Left ventricle myocardium superior (tissue), 1 donor: ENCODE data around the gene C21orf91. TPM values are rescaled to one million over a fixed set of nuclear protein-coding genes. Genes with fewer than 3 reads are reported as not detected.
"Not testable (repeated sequence)": the region's sequence is repeated elsewhere in the genome, so short reads cannot be mapped to it uniquely, and the experiment has no call there.

ENCODE experiments used
- ATAC-seq: fragments of 200-7000 bp; cut with Tn5 transposase; one replicate; pipeline ENCODE4 v1.9.1; 2020; ENCODE audit warnings: mild to moderate bottlenecking, moderate library complexity
- DNase-seq: peaks from one replicate; pipeline ENCODE4 v3.0.0-alpha.2; 2020
- intact Hi-C: fragments of 100-400 bp; cut with micrococcal nuclease; formaldehyde crosslinking; loops from one replicate; pipeline ENCODE4 v1.11.0; 2022
- total RNA-seq: library from RNA; stranded (reverse); fragmentation: NEBNext Ultra II Directional; extraction: Animal tissue kit (Norgen Biotek cat#: 25700); gene quantifications from one replicate; pipeline ENCODE4 v1.2.1, GENCODE V29; 2021
- donor health status: DM: no; HTN: yes; CAD: no; lungs with severe emphysema.

C21orf91 gene
- total RNA-seq, 1 donor from 2014 or later: 6.7 TPM

DNA sequence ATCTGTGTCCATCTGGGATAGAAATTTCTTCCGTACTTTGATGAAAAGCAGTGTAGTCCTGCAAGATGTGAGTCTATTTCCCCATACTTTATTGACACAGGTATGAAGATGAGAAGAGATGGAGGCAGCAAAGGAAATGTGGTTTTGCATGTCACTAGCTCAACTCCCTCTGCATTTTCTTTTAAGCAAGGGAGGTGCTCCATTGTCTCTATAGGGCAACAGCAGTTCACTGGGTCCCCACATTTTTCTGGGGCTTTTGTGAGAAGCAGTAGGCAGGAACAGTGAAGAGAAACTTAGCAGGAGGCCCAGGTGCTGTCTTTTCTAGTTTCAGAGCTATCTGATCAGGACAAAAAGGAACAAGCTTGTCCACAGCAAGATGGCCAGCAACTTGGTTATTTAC lies 37.1 kb downstream of the C21orf91 start:
- ATAC-seq (no peak), DNase-seq (no peak)
- intact Hi-C loops: no loop called here

DNA sequence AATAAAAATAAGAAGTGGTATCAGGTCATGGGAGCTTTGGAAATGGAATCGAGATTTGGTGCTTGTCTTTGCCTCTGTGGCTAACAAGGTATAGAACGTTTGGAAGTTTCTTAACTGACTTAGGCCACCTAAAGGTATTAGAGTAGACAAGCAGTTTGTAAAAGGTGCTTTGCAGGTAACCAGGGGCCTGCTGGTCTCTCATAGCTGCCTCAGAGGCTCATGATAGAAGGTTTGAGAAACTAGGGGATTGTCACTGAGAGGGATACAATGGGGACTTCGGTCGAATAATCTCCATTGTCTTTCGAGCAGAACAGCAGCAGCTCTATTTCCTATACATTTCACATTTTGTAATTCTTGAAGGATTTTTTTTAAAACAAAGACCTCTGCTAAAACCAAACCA lies 37.6 kb downstream of the C21orf91 start:
- intact Hi-C loops: no loop called here
- DNase-seq (no peak), ATAC-seq (no peak)

DNA sequence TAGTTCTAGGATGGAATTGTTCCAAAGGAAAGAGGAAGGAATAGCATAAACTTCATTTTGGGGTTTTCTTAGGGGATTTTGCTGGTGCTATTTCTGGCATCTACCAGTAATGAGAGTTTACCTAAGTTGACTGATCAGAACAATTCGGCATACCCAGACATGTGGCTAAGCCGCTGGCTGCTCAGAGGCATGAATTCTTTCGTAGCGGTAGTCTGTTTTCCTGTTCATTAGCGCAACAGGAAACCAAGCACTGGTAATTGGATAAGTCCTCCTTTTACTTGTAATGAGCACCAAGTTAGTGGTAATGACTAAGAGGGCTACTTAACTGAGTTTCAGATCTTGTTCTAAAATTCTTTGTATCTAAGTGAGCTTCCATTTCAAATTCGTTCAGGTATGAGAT lies 38.6 kb downstream of the C21orf91 start:
- no peak for ATAC-seq
- no peak for DNase-seq
- intact Hi-C loops: no loop called here

DNA sequence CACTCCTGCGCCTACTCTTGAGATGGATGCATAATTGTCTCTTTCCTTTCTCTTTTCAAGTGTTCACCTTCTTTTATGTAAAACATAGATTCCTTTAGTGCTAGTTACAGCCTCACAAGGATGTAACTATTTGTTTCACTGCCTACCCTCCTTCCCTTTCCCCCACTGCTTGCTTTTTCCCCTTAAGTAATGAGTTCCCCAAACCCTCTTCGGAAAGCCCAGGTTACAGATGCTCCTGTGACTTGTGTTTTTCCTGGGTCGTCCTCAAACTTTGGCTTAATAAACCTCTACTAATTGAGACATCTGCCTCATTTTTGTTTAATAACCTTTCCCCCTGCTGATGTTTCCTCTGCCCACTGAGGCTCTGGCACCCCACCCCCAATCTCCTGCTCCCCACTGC lies 39.2 kb downstream of the C21orf91 start:
- DNase-seq (no peak), ATAC-seq (no peak)
- intact Hi-C loops: no loop called here

DNA sequence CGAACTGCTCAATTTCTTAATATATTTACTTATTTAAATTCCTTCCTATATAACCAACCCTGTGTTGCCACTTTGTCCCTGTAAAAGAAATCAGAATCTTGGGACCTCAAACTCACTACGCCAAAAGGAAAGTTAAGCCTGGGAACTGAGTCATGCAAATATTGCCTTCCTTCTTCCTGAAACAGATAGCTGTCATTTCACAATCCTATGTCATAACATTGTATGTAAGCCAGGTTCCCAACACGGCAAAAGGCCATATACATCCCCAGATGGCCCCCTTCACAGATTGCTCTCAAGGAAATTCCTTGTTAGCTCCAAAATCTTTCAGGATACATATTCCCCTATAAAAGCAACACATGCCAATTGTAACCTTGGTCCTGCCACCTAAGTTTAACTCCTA lies 39.7 kb downstream of the C21orf91 start:
- DNase-seq (no peak), ATAC-seq (no peak)
- intact Hi-C loops: no loop called here

DNA sequence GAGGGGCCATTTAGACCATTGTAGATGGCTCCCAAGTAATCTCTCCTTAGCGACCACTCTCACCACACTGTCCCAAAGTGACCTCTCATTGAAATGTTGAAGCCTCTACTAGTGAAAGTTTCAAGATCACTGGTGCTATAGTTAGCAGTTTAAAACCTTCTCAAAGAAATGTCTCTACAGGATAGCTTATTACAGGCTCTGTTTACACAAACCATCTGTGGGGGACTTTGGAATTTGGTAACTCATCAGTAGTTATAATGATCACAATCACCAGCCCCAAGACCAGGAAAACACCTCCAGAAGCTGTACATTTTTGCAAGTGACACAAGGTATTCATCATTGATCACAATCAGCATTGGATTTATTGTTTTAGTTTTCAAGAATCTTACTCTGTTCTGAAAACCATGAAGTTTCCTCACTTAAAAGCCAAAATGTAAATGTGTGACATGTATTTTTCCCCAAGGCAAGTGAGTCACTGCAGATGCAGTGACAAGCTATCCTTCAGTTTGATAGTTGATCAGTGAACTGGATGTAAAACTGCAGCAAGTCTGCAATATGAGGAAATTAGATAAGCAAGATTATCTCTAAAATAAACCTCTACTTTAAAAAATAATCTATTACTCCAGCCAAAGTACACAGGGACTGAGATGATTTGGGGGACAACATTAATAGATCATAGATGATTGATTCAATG lies 41.9 kb downstream of the C21orf91 start:
- intact Hi-C loops: no loop called here
- ATAC-seq (no peak), DNase-seq (no peak)

DNA sequence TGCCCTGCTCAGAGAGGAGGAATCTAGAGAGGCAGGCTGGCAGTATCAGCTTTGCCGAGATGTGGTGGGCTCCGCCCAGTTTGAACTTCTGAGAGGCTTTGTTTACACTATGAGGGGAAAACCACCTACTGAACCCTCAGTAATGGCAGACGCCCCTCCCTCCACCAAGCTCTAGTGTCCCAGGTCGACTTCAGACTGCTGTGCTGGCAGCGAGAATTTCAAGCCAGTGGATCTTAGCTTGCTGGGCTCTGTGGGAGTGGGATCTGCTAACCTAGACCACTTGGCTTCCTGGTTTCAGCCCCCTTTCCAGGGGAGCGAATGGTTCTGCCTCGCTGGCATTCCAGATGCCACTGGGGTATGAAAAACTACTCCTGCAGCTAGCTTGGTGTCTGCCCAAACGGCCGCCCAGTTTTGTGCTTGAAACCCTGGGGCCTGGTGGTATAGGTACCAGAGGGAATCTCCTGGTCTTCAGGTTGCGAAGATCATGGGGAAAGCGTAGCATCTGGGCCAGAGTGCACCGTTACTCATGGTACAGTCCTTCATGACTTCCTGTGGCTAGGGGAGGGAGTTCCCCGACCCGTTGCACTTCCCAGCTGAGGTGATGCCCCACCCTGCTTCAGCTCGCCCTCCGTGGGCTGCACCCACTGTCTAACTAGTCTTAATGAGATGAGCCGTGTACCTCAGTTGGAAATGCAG lies 43.6 kb downstream of the C21orf91 start:
- DNase-seq (no peak), ATAC-seq (no peak)
- intact Hi-C loops: no loop called here

DNA sequence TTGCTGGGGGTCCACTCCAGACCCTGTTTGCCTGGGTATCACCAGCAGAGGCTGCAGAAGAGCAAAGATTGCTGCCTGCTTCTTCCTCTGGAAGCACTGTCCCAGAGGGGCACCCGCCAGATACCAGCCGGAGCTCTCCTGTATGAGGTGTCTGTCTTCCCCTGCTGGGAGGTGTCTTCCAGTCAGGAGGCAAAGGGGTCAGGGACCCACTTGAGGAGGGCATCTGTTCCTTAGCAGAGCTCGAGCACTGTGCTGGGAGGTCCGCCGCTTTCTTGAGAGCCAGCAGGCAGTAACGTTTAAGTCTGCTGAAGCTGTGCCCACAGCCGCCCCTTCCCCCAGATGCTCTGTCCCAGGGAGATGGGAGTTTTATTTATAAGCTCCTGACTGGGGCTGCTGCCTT lies 44.1 kb downstream of the C21orf91 start:
- ATAC-seq, intact Hi-C loops, DNase-seq: not testable (repeated sequence)

DNA sequence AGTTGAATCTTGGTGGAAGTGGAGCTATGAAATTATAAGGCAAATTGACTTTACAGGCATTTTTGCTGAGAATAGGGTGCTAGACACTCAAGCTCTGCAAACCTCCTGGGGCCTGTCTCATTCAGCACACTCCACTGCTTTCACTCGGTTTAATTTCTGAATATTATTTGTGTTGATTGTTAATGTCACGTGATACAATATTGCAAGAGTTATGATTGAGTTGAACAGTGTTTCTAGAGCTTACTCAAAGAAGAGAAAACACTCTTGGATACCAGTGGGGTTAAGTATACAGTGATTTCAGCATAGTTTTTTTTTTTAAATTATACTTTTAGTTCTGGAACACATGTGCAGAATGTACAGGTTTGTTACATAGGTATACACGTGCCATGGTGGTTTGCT lies 49.7 kb downstream of the C21orf91 start:
- intact Hi-C loops: no loop called here
- no peak for DNase-seq
- ATAC-seq: no peak

DNA sequence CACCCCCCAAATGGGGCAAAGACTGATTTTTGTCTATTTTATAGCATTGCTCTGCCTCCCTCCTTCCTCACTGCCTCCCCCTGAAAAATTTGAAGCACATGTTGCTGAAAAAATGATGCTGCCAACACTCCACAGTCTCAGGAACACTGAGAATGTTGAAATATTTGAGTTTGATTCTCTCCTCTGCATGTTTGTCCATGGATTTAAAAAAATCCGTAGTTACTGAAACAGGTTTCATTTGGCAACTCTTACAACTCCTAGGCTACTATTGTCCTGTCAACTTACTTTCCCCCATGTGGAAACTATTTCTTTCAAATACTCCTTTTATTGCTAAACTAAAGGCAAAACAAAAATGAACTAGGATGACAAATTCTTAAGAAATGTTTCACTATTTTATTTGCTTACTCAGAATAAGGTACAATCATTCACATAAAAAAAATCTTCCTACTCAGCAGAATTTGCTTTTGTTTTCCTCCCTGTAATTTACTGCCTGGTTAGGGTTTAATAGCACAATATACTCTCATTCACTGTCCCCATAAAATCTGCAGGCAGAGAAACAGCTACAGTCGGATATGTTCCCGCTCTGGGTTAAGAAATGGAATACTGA lies 50.2 kb downstream of the C21orf91 start:
- DNase-seq (no peak), ATAC-seq (no peak)
- intact Hi-C loops: no loop called here

DNA sequence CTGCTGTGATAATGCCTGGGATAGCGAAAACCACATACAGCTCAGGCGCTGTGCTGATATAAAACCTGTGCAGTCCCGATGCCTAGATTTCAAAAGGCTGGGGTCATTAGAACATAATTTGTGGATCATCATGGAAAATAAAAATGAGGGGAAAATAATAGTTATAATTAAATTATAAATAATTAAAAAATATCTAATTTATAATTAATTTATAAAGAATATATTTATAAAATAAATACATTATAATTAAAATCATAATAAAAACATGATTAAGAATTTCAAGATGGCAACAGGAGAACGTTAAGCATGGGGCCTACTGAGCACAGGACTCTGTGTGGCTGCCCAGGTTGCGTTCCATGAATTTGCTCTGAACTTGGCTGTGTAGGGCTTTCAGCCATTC lies 53.9 kb downstream of the C21orf91 start:
- intact Hi-C loops: no loop called here
- no peak for ATAC-seq

DNA sequence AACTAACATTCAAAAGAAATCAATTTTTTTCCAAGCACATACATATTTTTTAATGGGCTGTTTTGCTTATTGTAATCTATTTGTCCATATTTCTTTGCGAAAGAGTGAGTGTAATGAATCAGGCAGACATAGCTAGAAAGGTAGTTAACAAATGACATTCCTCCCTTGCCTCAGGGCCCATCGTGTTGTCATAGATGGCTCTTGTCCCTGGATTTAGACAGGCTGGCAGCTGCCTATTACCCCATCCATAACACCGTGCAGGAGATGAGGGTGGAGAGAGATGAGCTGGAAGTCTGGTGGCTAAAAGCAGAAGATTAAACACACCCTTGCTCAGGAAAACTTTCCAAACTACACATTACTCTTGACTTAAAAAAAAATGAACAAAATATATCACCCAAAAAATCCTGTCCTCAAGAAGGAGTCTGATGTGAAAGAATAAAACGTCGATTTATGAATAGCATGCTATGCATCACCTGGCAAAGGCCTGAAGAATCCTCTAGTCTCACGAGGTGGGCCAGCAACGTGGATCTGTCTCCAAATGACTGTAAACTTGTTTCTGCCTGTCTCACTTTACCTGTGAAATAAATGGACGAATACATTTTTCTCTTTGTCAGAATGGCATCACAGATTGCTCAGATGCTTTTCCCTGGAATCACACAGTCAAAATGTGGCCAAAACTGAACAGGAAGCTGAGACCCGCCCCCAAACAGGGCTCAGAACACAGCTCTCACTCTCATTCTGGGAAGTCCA lies 55.7 kb downstream of the C21orf91 start:
- intact Hi-C loops: no loop called here
- no peak for ATAC-seq
- DNase-seq: no peak

More for the DNA sequence above, 53.9 kb downstream of the C21orf91 start:
- no peak for DNase-seq

DNA sequence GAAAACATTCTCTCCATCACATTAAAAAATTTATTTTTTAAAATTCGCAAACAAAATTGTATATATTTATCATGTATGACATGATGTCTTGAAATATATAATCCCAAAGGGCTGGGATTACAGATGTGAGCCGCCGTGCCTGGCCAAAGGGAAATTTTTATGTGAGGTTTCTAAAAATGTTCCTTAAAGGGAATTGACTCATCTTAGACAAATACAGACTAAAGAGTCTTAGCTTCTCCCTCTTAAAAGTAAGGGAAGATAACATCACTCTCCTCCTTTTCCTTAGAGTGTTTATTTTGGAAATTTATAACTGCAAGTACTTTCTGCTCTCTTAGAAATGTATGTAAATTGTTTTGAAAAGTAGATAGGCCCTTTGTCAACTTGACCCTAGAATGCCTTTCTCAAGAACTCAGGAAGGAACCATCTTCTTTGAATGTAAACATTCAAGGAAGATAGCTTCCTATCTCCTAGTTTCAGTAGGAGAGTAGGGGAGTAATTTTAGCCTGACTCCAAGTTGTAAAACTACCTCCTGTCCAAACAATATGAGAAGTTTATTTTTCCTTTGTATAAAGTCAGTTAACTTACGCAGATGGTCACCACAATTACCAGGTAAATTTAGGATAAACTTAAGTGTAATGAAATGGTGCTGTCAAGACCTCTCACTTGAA lies 59.5 kb downstream of the C21orf91 start:
- DNase-seq (no peak), ATAC-seq (no peak)
- intact Hi-C loops: no loop called here

DNA sequence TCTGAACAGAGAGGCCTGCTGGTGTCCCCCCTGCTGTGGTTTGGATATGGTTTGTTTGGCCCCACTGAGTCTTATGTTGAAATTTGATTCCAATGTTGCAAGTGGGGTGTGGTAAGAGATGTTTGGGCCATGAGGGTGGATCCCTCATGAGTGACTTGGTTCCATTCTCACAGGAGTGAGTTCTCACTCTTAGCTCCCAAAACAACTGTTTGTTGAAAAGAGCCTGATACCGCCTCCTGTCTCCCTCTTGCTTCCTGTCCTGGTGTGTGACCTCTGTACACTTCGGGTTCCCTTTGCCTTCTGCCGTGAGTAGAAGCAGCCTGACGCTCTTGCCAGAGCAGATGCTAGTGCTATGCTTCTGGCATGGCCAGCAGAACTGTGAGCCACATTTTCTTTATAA lies 60.5 kb downstream of the C21orf91 start:
- DNase-seq: no peak

DNA sequence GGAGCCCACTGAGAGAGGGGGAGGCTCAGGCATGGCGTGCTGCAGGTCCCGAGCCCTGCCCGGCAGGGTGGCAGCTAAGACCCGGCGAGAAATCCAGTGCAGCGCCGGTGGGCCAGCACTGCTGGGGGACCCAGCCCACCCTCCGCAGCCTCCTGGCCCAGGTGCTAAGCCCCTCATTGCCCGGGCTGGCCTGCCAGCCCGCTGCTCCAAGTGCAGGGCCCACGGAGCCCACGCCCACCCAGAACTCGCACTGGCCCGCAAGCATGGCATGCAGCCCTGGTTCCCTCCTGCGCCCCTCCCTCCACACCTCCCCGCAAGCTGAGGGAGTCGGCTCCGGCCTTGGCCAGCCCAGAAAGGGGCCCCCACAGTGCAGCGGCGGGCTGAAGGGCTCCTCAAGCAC lies 61.5 kb downstream of the C21orf91 start:
- ATAC-seq: no peak
- intact Hi-C loops: no loop called here

More for the DNA sequence above, 60.5 kb downstream of the C21orf91 start:
- peak; percentile 33 for ATAC-seq
- intact Hi-C loops: no loop called here

DNA sequence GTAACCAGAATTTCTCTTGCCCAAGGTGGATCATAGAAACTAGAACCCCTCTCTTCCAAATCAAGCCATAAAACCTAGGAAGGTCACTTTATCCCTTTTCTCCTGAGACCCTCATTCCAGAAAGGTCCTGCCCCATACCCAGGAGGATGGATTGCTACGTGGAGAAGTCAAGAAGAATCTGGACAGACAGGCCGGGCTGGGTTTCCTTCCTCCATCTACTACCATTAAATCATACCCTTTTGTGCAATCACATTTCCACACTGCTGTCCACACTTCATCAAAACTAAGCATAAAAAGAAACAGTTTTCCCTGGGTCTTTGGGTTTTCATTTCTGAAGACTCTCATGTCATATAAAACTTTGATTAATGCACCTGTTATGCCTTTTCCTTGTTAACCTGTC lies 65.4 kb downstream of the C21orf91 start:
- ATAC-seq (no peak), DNase-seq (no peak)
- intact Hi-C loops: no loop called here

More for the DNA sequence above, 61.5 kb downstream of the C21orf91 start:
- DNase-seq: no peak

DNA sequence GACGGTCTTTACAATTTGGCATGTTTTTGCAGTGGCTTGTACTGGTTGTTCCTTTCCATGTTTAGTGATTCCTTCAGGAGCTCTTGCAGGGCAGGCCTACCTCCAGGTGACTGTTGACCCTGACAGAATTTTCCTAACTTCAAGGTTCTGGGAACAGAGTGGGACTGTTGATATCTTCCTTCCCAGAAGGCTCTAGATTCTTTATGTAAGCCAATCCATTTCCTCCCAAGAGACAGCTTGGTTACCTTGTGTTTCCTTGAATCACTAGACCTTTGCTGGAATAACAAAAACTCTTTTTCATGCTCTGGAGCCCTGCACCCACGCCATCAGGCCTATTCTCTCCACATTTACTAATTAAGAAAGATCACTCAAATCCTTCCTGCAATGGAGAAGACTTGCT lies 67.0 kb downstream of the C21orf91 start:
- no peak for ATAC-seq
- intact Hi-C loops: no loop called here

DNA sequence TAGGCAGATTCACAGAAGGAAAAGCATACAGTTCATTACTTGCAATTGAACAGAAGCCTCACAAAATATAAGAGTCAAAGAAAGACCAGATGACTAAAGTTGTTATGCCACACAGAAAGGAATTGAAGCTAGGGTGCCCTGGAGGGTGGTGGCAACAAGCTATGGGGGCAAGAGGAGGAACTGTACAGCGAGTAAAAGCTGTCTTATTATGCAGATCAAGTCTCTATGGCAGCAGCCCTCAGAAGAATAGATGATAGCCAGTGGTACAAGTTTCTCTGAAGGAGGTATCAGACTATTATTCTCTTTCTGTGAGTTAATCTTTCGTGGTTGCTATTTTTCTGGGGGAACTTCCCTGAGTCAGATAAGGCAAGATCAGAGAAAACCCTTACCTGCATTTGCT lies 72.2 kb downstream of the C21orf91 start:
- DNase-seq (no peak), ATAC-seq (no peak)
- intact Hi-C loops: no loop called here

More for the DNA sequence above, 67.0 kb downstream of the C21orf91 start:
- no peak for DNase-seq

DNA sequence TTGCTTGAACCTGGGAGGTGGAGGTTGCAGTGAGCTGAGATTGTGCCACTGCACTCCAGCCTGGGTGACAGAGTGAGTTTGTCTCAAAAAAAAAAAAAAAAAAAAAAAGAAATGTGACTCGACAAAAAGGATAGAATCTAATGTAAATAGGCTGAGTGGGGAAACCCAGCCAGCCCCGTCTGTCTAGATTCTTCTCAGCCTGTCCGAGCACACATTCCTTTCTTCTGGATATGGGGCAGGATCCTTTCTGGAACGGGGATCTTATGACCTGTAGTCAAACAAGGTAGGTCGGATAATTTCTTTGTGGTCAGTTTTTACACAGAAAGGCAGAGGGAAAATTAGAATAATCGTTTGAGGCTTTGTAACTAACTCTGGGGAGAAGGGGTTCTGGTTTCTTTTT lies 74.1 kb downstream of the C21orf91 start:
- ATAC-seq (no peak), DNase-seq (no peak)
- intact Hi-C loops: no loop called here
